HL-60 (cell line): ENCODE data around the gene SUZ12.

Experiments
- CTCF ChIP-seq: IDR thresholded peaks from one replicate; pipeline ENCODE4 v1.5.1; 2011; ENCODE audit warnings: low read length, control low read depth, inconsistent platforms; ENCODE audit not compliant: insufficient read depth
- GABPA ChIP-seq: IDR thresholded peaks from 2 replicates; pipeline ENCODE4 v1.6.1; 2012; ENCODE audit warnings: low read depth
- POLR2AphosphoS5 ChIP-seq: IDR thresholded peaks from 2 replicates; pipeline ENCODE4 v1.6.1; 2012; ENCODE audit warnings: low read depth
- REST ChIP-seq: IDR thresholded peaks from 2 replicates; pipeline ENCODE4 v1.6.1; 2012; ENCODE audit warnings: low read depth; ENCODE audit not compliant: insufficient replicate concordance
- SPI1 ChIP-seq: IDR thresholded peaks from 2 replicates; pipeline ENCODE4 v1.6.1; 2012; ENCODE audit warnings: low read depth, mild to moderate bottlenecking, borderline replicate concordance

GRCh38 chr17:31907342-31907962, 29.4 kb upstream of the SUZ12 start:
- TF ChIP-seq CTCF = no peak
- no peak for TF ChIP-seq GABPA
- no peak for TF ChIP-seq POLR2AphosphoS5
- TF ChIP-seq REST = no peak
- TF ChIP-seq SPI1 = no peak
